OCI-LY7 (cell line): ENCODE results near the gene ZNRF4. TPM values are rescaled to one million over a fixed set of nuclear protein-coding genes. Genes with fewer than 3 reads are reported as not detected.

Source experiments
- BruUV-seq: library from RNA; stranded (reverse); fragments of 400-500 nt; replicated peaks from 2 replicates; lab custom pipeline; 2021; lab: Mats Ljungman, UMichigan
- CTCF ChIA-PET: fragments of 300-600 bp; sonication (Branson Sonifier 250); formaldehyde crosslinking; loops from one replicate; lab custom pipeline; 2022; ENCODE audit warnings: antibody characterized with exemption; ENCODE audit not compliant: unreplicated experiment; lab: Charles Lee
- POLR2A ChIA-PET: fragments of 300-600 bp; sonication (Branson Sonifier 250); formaldehyde crosslinking; loops from one replicate; lab custom pipeline; 2022; ENCODE audit warnings: antibody characterized with exemption; lab: Charles Lee
- DNase-seq: peaks from one replicate; pipeline ENCODE4 v3.0.0-alpha.2; 2015; ENCODE audit warnings: low spot score
- H2AFZ ChIP-seq: fragments of 200-600 bp; sonication (generic), shearing (Covaris generic); 2 replicates; pipeline ENCODE4 v1.6.1; 2014; ENCODE audit warnings: mild to moderate bottlenecking, antibody characterized with exemption, low read length, moderate library complexity
- H3K27ac ChIP-seq: fragments of 200-600 bp; sonication (generic); 2 replicates; pipeline ENCODE4 v1.5.1; 2014; ENCODE audit warnings: mixed run types, low read depth, mild to moderate bottlenecking, moderate library complexity, low read length, inconsistent platforms; ENCODE audit not compliant: poor library complexity, severe bottlenecking
- H3K36me3 ChIP-seq: fragments of 200-600 bp; sonication (generic); 2 replicates; pipeline ENCODE4 v1.6.1; 2014; ENCODE audit warnings: mild to moderate bottlenecking, antibody characterized with exemption, low read length, moderate library complexity, mixed read lengths; ENCODE audit not compliant: insufficient read depth
- H3K4me1 ChIP-seq: fragments of 200-600 bp; sonication (generic); 2 replicates; pipeline ENCODE4 v1.5.1; 2014; ENCODE audit warnings: mild to moderate bottlenecking, low read length; ENCODE audit not compliant: insufficient read depth, poor library complexity, severe bottlenecking
- H3K4me2 ChIP-seq: fragments of 200-600 bp; sonication (generic); 2 replicates; pipeline ENCODE4 v1.6.1; 2014; ENCODE audit warnings: mild to moderate bottlenecking, low read length
- H3K4me3 ChIP-seq: fragments of 200-600 bp; sonication (generic); 2 replicates; pipeline ENCODE4 v1.5.1; 2014; ENCODE audit warnings: mild to moderate bottlenecking, low read depth, low read length; ENCODE audit not compliant: poor library complexity, severe bottlenecking
- H3K79me2 ChIP-seq: fragments of 200-600 bp; sonication (generic); 2 replicates; pipeline ENCODE4 v1.6.1; 2016; ENCODE audit warnings: low read depth, mild to moderate bottlenecking, low read length, moderate library complexity, mixed read lengths; ENCODE audit not compliant: insufficient read depth
- H3K9me2 ChIP-seq: fragments of 200-600 bp; sonication (generic); 2 replicates; pipeline ENCODE4 v1.6.1; 2016; ENCODE audit warnings: mild to moderate bottlenecking, low read length, mixed read lengths; ENCODE audit not compliant: insufficient read depth
- H3K9me3 ChIP-seq: fragments of 200-600 bp; sonication (generic); 2 replicates; pipeline ENCODE4 v1.6.1; 2014; ENCODE audit warnings: mild to moderate bottlenecking, mixed run types, low read length, mixed read lengths
- H4K20me1 ChIP-seq: fragments of 200-600 bp; sonication (generic); 2 replicates; pipeline ENCODE4 v1.6.1; 2014; ENCODE audit warnings: mild to moderate bottlenecking, antibody characterized with exemption, low read length, moderate library complexity, mixed read lengths; ENCODE audit not compliant: insufficient read depth
- EZH2phosphoT487 ChIP-seq: fragments of 200-600 bp; sonication (generic); IDR thresholded peaks from 2 replicates; pipeline ENCODE4 v1.6.1; 2018; ENCODE audit warnings: low read depth, borderline replicate concordance, mild to moderate bottlenecking, mixed run types, antibody characterized with exemption, low read length, moderate library complexity, mixed read lengths
- intact Hi-C: fragments of 100-400 bp; cut with micrococcal nuclease; formaldehyde crosslinking; loops from one replicate; pipeline ENCODE4 v1.10.0; 2022; ENCODE audit not compliant: unreplicated experiment
- total RNA-seq, 2 experiments: library from RNA; depleted of rRNA in 1 of 2; stranded (reverse); fragments of >200 nt in 1 of 2; shearing (Covaris generic) in 1 of 2; gene quantifications; 2 replicates each; pipeline ENCODE4 v1.2.3, GENCODE V29; 2014 to 2022
- TF ChIP-seq, protein P1 (sequence below): fragments of 200-600 bp; sonication (generic); conservative IDR thresholded peaks from 2 replicates; pipeline ENCODE4 v1.5.1; 2014; ENCODE audit warnings: mild to moderate bottlenecking, antibody characterized with exemption, low read length, moderate library complexity, mixed read lengths

ZNRF4 gene
- total RNA-seq, 2 experiments from 2014 or later, result not detected

DNA sequence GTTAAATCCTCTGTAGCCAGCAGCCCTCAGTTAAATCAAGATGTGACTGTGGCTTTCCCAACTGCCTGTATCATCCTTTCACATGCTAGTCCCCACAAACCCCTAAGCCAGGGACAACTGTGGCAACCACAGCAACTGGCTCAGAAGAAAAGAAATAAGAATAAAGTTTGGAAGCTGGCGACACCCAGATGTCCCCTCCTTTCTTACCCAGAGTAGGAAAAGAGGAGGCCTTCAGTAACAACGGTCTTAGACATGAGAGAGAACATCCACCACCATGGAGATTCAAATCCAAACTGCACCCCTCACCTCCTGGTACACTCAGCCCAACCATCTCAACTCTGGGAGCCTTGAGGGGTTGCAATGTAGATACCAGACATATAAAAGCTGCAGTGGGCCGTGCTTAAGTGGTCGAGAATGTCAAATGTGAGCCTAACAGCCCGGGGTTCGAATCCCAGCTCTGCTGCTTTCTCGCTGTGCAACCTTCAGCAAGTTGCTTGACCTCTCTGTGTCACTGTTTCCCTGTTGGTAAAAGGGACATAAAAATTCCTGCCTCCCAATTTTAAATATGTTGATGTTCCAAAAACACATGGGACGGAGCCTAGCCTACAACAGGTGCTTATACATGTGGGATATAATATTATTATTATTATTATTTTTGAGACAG lies 23.8 kb downstream of the ZNRF4 start:
- DNase-seq, result no peak
- no peaks in the 10 kb centered on the region for H3K36me3 ChIP-seq
- no TSS peak for BruUV-seq
- no peaks in the 10 kb centered on the region for H3K79me2 ChIP-seq
- no peaks in the 10 kb centered on the region for H3K9me2 ChIP-seq
- CTCF ChIA-PET, result no interaction called here
- no peaks in the 10 kb centered on the region for H4K20me1 ChIP-seq
- H3K4me2 ChIP-seq, result no peak overlapping the region
- no peak overlapping the region for H2AFZ ChIP-seq
- POLR2A ChIA-PET, result no interaction called here
- H3K9me3 ChIP-seq, result 0 out of 2 replicates have a peak, but pooled peaks cover 3% of the 10 kb centered on the region
- H3K27ac ChIP-seq, result no peak overlapping the region
- TF ChIP-seq, protein P1, sequence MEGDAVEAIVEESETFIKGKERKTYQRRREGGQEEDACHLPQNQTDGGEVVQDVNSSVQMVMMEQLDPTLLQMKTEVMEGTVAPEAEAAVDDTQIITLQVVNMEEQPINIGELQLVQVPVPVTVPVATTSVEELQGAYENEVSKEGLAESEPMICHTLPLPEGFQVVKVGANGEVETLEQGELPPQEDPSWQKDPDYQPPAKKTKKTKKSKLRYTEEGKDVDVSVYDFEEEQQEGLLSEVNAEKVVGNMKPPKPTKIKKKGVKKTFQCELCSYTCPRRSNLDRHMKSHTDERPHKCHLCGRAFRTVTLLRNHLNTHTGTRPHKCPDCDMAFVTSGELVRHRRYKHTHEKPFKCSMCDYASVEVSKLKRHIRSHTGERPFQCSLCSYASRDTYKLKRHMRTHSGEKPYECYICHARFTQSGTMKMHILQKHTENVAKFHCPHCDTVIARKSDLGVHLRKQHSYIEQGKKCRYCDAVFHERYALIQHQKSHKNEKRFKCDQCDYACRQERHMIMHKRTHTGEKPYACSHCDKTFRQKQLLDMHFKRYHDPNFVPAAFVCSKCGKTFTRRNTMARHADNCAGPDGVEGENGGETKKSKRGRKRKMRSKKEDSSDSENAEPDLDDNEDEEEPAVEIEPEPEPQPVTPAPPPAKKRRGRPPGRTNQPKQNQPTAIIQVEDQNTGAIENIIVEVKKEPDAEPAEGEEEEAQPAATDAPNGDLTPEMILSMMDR, result no peak
- TF ChIP-seq EZH2phosphoT487, result no peak
- no peaks in the 10 kb centered on the region for H3K4me1 ChIP-seq
- intact Hi-C loops, result no loop called here
- H3K4me3 ChIP-seq, result no peak overlapping the region

DNA sequence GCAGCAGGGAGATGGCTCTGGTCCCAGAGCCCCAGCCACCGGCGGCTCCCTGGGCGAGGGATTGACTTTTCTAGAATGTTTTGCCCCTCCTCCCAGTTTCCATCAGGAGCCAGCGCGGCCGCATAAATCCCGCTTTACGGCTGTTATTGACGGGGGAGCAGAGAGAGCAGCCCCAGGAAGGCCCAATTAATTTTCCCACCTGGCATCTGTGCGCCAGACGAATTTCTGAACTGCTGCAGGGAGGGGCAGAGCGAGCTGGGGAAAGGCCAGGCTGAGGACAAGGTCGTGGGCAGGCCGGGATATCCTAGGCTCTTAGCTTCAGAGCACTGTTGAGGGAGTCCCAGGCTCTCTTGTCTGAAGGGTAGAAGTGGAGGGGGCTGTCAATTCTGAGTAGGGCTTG lies 24.7 kb downstream of the ZNRF4 start:
- CTCF ChIA-PET, result no interaction called here
- 0 out of 2 replicates have a peak, but pooled peaks cover 3% of the 10 kb centered on the region for H3K9me3 ChIP-seq
- H2AFZ ChIP-seq, result no peak overlapping the region
- H3K9me2 ChIP-seq, result no peaks in the 10 kb centered on the region
- DNase-seq, result no peak
- H3K4me3 ChIP-seq, result no peak overlapping the region
- H3K36me3 ChIP-seq, result no peaks in the 10 kb centered on the region
- no peaks in the 10 kb centered on the region for H3K79me2 ChIP-seq
- BruUV-seq, result no TSS peak
- no peak overlapping the region for H3K27ac ChIP-seq
- H3K4me1 ChIP-seq, result no peaks in the 10 kb centered on the region
- POLR2A ChIA-PET, result no interaction called here
- TF ChIP-seq, protein P1, result no peak
- TF ChIP-seq EZH2phosphoT487, result no peak
- H4K20me1 ChIP-seq, result no peaks in the 10 kb centered on the region
- no peak overlapping the region for H3K4me2 ChIP-seq
- intact Hi-C loops, result no loop called here

DNA sequence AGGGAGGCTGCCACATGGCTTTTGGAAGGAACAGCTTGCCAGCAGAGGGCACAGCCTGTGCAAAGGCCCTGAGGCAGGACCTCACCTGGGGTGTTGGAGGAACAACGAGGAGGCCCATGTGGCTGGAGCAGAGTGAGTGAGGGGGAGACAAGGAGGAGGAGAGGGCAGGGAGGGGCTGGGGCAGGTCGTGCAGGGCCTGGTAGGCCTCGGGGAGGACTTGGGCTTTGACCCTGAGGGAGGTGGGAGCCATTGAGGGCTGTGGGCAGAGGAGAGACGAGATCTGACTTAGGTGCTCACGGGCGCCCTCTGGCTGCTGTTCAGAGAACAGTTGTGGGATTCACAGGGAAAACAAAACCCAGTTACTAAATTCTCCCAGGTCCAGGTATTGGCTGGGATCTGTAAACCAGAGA lies 25.2 kb downstream of the ZNRF4 start:
- POLR2A ChIA-PET, result no interaction called here
- intact Hi-C loops, result no loop called here

More for the DNA sequence above, 25.2 kb downstream of the ZNRF4 start:
- Histone ChIP-seq H3K4me3 (no peak overlapping the region), H3K4me2 (no peak overlapping the region), H3K9me3 (0 out of 2 replicates have a peak, but pooled peaks cover 3% of the 10 kb centered on the region), H3K9me2 (no peaks in the 10 kb centered on the region), H3K79me2 (no peaks in the 10 kb centered on the region), H3K36me3 (no peaks in the 10 kb centered on the region), H2AFZ (no peak overlapping the region), H4K20me1 (no peaks in the 10 kb centered on the region), H3K4me1 (no peaks in the 10 kb centered on the region), H3K27ac (no peak overlapping the region)
- no TSS peak for BruUV-seq
- DNase-seq, result peak; percentile 42
- CTCF ChIA-PET, result no interaction called here
- TF ChIP-seq EZH2phosphoT487, result no peak
- TF ChIP-seq, protein P1, result peak; percentile 75
